GM18505 (cell line): ENCODE data around the gene SH3BGRL.

Experiments used
- ATAC-seq: cut with Tn5 transposase; IDR thresholded peaks from one replicate; pipeline ENCODE4 v1.9.1; 2021; ENCODE audit not compliant: unreplicated experiment
- POLR2A ChIP-seq: IDR thresholded peaks from 4 replicates; pipeline ENCODE4 v1.6.1; 2011; ENCODE audit warnings: borderline replicate concordance; ENCODE audit not compliant: insufficient read depth, insufficient read length; ENCODE audit errors: extremely low read depth

Gene SH3BGRL

DNA sequence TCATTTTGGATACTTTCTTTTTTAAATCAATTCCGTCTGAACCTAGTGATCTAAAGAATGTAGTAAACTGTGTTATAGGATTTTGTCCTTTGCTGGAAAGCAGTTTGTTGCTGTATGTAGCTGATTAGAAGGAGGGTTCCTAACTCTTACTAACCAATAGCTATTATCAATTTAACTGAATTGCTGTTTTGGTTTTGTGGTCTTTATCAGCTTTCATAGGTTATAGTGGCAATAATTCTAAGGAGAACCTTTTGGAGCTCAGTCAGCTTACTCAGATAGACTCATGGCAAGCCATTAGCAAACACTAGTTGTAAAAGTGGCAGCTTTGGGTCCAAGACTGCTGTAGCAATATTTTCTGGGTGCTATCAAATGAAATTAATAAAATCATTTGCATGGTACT, 29.6 kb downstream of the SH3BGRL start:
- ATAC-seq = no peak
- TF ChIP-seq POLR2A = no peak

DNA sequence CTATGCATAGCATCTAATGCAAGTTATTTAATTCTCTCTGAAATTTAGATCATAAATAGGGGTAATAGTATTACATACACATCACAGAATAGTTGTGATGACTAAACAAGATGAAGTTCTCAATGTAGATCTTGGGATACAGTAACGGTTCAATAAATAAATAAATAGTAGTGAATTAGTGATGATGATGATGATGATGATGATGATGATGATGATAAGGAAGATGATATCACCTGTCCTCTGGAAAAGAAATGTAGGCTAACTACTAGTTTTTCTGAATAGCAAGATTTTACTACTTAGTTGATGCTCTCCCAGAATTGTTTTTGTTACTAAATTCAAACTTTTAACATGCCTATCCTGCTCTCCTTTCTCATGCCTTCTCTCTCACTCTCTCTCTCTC, 30.3 kb downstream of the SH3BGRL start:
- no peak for ATAC-seq

DNA sequence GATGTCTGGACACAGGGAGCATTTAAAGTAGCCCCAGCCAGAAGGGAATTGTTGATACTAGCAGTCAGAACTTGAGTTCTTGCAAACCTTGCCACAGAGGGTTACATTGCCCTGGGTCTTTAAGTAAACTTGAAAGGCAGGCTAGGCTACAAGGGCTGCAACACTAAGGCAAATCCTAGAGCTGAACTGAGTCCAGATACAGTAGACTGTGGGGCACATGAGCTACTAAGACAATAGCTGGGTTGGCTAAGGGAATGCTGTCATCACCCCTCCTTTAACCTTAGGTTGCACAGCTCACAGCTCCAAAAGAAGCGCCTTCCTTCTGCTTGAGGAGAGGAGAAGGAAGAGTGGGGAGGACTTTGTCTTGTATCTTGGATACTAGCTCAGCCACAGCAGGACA, 35.6 kb downstream of the SH3BGRL start:
- TF ChIP-seq POLR2A = no peak
- ATAC-seq = no peak

More for the DNA sequence above, 30.3 kb downstream of the SH3BGRL start:
- no peak for TF ChIP-seq POLR2A

DNA sequence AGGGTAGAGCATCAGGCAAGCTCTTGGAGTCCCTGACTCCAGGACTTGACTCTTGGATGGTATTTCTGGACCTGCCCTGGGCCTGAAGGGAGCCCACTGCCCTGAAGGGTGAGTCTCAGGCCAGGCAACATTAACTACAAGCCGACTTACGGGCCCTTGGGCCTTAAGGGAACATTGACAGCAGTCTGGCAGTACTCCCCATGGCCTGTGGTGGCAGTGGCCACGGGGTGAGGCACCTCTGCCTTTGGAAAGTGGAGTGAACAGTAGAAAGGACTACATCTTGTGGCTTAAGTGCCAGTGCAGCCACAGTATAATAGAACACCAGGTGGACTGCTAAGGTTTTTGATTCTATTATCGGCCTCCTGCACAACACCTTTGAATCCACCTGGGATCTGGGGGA, 36.3 kb downstream of the SH3BGRL start:
- no peak for TF ChIP-seq POLR2A

DNA sequence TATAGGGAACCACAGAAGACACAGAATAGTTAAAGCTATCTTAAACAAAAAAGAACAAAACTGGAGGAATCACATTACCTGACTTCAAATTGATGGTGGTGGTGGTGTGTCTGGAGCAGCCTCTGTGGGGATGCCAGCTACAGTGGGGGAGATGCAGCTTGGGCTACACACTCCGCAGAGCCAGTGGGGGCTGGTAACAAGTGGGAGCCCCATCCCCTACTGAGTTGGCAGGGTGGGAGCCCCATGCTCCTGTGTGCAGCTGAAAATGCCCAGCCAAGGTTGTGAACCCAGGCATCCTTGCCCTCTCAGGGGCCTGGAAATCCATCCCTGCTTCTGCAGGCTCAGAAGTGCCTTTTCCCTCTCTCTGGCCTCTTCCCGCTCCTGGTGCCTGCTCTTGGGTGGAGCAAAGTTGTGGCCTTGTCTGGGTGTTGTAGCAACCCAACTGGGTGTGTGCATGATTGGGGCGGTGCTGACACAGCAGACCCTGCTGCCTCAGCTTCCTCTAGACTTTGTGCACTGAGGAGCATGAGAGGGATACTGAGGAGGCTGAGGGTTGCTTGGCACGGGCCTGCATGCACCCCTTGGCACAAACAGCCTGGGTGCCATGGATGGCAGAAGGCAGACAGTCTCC, 38.9 kb downstream of the SH3BGRL start:
- TF ChIP-seq POLR2A = no peak
- no peak for ATAC-seq

More for the DNA sequence above, 36.3 kb downstream of the SH3BGRL start:
- ATAC-seq = no peak

DNA sequence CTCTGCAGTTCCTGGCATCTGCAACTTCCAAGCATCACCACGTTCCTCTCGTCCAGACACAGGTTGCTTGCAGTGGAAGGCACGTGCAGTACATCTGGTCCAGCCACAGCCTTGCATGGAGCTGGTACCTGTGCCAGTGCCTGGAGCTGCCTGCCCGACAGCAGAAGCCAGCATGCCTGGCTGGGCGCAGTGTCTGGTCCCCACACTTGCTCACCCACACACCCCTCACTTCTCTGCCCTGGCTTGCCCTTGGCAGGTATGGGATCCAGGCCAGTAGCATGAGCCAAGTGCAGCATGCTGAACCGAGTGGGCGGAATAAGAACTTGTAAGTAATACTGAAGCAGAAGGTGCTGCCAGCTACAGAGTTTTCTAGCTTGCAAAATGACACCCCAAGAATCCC, 39.9 kb downstream of the SH3BGRL start:
- TF ChIP-seq POLR2A = no peak
- no peak for ATAC-seq

DNA sequence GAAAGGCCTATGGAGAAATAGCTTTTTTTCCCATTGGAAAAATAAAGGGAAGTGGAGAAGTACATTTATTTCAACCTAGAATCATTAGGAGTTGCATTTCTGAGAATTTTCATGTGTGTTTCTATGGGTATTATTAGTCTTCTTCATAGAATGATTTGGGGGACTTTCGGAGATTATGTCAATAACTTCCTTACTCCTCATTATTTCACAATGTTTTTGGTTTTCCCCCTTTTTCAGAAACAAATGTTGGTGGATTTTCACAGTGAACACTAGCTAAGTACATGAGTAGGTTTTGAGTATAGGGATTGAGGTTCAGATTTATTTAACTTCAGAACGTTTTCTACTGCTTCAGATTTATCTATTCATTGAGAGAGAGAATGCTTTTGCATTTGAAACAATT, 54.0 kb downstream of the SH3BGRL start:
- ATAC-seq = no peak
- TF ChIP-seq POLR2A = no peak

DNA sequence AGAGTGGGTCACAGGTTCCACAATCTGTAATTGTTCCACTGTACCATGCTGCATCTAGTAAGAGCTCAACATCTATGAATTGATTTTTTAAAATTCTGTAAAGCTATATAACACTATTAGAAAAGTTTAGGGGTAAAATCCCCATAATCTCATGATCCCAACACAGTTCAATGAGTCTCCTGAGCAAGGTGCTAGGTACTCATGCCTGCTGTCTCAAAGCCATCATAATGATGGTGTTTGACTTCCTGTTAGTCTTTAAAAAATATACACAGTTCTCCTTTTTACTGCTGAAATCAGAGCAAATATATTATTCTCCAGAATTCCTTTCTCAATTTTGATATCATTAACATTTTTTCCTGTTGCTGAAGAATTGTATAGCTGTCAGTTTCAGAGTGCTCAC, 55.9 kb downstream of the SH3BGRL start:
- no peak for TF ChIP-seq POLR2A
- no peak for ATAC-seq

DNA sequence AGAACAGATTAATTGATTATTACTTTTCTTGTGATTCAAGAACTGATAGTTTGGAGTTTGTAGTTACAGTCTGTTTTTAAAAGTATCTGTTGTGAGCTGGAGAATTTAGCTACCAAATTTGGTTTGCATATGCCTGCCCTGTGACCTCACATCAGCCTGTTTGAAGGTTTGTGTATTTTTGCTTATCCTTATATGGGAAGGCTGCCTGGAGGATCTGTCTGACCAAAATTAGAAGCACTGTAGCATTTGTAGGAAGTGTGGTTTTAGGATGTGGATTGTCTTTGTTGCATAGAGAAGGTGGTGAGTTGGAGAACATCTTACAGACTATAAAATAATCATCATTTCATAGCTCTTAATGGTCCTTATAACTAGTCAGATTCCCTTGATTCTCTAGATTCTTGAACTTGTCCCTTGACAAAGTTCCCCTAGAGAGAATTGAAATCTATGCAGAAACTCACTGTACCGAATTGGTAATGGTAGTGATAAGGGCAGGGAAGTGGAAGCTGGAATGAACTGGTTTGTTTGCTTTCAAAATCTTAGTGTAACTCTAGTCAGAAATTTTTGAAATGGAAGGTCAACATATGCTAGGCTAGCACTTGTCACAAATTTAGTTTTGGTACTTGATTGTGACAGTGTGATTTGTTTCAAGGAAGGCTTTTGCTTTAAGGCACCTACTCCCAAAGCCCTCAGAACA, 57.3 kb downstream of the SH3BGRL start:
- no peak for TF ChIP-seq POLR2A
- no peak for ATAC-seq

DNA sequence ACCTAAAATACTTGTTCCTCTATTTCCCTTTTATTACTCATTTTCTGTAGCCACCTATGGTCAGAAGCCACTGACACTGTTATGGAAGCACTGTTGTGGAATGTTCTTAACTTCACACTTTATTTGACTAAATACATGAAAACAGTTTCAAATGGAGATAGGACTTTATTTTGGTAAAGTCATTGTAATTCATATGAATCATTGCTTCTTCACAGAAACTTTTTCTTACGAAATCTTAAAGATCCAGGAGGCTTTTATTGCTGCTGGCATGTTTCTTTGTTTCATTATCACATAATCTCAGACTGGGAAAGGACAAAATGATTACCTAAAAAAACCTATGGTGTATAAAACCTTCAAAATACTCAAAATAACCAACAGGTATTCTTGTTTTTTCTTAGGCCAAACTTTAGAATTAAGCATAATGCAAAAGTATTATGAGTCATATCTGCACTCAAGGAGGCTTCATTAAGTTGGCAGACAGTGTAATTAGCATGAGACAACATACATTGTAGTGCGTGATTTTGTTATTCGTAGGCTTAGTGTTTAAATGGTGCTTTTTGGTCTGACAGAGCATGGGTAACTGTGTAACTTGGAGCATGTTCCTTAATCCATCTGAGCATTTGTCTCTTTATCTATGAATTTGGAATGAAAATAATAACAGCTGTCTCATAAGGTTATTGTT, 58.0 kb downstream of the SH3BGRL start:
- TF ChIP-seq POLR2A = no peak
- ATAC-seq = no peak

DNA sequence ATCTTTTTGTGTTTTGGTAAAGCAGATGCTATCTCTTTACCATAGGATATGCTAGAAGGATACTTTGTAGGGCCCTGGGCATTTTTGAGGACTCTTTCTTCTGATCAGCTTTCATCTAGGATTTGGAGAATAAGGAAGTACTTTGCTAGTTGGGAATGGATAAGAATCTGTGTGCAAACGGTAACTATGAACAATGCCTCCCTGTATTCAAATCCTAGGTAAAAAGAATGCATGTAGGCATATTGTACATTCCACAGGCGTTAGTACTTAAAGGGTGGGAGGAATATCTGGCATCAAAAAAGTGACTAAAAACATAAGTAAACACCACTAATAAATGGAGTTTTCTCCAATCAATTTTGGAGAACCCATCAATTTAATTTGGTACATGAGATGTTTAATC, 59.7 kb downstream of the SH3BGRL start:
- ATAC-seq = no peak
- TF ChIP-seq POLR2A = no peak

DNA sequence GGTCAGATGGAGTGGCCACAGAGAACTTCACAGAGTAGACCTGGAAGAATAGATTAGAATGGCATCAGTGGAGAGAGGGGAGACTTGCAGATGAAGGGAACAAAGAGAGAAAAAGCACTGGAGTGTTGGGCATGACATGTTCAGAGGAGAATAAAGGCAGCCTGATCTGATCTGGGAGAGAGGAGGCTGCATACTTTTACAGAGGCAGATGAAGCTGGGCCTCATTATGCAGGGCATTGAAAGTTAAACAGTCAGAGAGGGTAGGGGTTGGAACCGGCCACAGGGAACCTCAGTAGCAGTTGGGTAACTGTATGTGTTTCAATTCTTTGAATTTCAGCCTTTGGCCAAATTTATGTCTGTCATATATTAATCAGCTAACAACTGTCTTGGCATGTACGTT, 61.2 kb downstream of the SH3BGRL start:
- ATAC-seq = no peak
- TF ChIP-seq POLR2A = no peak

DNA sequence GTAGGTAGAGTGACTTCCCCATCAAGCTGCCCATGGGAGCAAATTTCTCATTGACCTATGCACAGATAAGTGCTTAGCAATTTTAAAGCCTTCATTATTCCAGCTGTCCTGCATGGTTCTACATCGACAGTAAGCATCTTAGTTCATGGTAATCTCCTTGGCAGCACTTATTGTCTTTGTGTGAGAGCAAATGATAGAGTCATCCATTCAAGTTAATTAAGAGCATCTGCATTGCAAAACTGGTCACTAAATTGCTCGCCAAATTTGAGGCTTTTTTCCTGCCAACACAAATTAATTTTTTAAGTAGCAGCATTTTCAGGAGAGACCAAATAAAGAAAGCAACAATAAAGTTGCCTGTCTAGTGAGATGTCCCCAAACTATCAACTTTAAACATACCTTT, 76.7 kb downstream of the SH3BGRL start:
- TF ChIP-seq POLR2A = no peak
- no peak for ATAC-seq

DNA sequence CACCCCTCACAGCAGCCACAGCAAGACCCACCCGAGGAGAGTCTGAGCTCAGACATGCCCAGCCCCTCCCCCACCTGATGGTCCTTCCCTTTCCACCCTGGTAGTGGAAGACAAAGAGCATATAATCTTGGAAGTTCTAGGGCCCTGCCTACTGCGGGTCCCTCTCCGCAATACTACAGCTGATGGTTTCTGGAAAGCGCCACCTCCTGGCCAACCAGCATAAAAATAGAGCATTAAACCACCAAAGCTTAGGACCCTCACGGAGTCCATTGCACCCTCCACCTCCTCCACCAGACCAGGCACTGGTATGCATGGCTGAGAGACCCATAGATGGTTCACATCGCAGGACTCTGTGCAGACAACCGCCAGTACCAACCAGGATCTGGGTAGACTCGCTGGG, 78.2 kb downstream of the SH3BGRL start:
- ATAC-seq = no peak
- no peak for TF ChIP-seq POLR2A

DNA sequence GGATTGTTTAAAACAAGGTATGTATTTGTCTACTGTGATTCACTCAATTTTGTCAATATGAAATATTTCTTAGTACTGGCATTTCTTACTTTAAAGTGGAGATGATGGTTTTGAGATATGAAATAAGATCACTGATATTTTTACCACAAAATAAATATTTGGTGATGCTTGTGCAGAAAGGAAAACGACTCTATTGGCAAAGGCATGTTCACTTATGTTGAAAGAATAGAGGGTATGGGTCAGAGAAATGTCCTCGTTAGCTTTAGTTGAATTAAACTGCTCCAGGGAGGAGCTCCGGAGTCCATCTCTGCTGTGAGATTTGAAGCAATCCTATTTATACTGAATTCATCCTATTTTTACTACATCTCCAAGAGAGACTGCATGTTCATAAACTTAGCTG, 84.2 kb downstream of the SH3BGRL start:
- TF ChIP-seq POLR2A = no peak
- ATAC-seq = no peak

DNA sequence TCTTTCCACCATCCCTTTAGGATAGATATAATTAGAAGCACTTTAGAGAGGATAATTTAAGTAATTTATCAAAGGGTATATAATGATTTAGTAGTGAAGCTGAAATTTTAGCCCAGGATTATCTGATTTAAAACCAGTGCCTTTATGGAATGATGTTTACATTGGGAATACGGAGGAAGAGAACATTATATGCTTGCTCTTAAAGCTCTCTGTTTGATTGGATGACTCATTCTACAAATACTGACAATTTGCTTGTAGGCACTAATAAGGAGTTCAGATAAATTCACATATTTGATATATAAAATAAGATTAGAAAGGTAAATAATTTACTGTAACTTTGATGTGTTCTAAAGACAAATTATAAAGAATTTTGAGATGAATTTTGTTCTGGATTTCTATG, 84.7 kb downstream of the SH3BGRL start:
- no peak for TF ChIP-seq POLR2A
- no peak for ATAC-seq
